K562 (cell line): ENCODE data around the gene ERF. TPM values are rescaled to one million over a fixed set of nuclear protein-coding genes. Genes with fewer than 3 reads are reported as not detected.

Experiments
- ATAC-seq: fragments of 200-7000 bp; cut with Tn5 transposase; 3 replicates; pipeline ENCODE4 v1.9.1; 2020; ENCODE audit warnings: moderate library complexity
- BruUV-seq: library from RNA; stranded (reverse); fragments of 400-500 nt; replicated peaks from 2 replicates; lab custom pipeline; 2021; lab: Mats Ljungman, UMichigan
- CTCF ChIA-PET: fragments of 300-600 bp; formaldehyde crosslinking; extraction: SDS; loops from one replicate; lab custom pipeline; 2021; ENCODE audit warnings: low intra/inter-chr PET ratio; lab: Yijun Ruan, JAX
- POLR2A ChIA-PET: fragments of 300-600, 350-650 bp; sonication (Branson Sonifier 250); formaldehyde crosslinking; extraction: SDS; loops from one replicate; lab custom pipeline; 2021; ENCODE audit warnings: antibody characterized with exemption, inconsistent platforms; lab: Yijun Ruan, JAX
- DNase-seq, 4 experiments: peaks; one replicate each; pipeline versions ENCODE4 v3.0.0 to v3.0.0-alpha.2; 2011 to 2018; ENCODE audit warnings: low spot score in 3 of 4, mixed read lengths in 3 of 4; ENCODE audit errors: extremely low read depth in 1 of 4
- FAIRE-seq: peaks from 2 replicates; lab custom pipeline; 2011; peaks lifted over from hg19 to GRCh38; lab: Jason Lieb, UNC
- H2AFZ ChIP-seq: 2 replicates; pipeline ENCODE4 v1.6.0; 2011; ENCODE audit warnings: low read depth, low read length, control low read depth, inconsistent platforms
- H3K27ac ChIP-seq: fragments of 200-600 bp; 3 replicates; pipeline ENCODE4 v1.8.0; 2011; ENCODE audit warnings: low read depth, mild to moderate bottlenecking, control low read depth, inconsistent platforms, low read length, moderate library complexity, mixed read lengths; ENCODE audit errors: extremely low read depth
- H3K27me3 ChIP-seq, 2 experiments: fragments of 300-600 bp in 1 of 2; 2 replicates in 1 of 2; 3 replicates in 1 of 2; pipeline versions ENCODE4 v1.6.0 to v1.8.0; 2011; ENCODE audit warnings: inconsistent platforms in 2 of 2, low read length in 2 of 2, mild to moderate bottlenecking in 1 of 2, mixed read lengths in 1 of 2, moderate library complexity in 1 of 2; ENCODE audit not compliant: control insufficient read depth in 2 of 2, insufficient read depth in 2 of 2
- H3K36me3 ChIP-seq: fragments of 300-600 bp; 3 replicates; pipeline ENCODE4 v1.8.0; 2011; ENCODE audit warnings: mild to moderate bottlenecking, low read length, inconsistent platforms; ENCODE audit not compliant: control insufficient read depth, insufficient read depth
- H3K4me1 ChIP-seq, 2 experiments: fragments of 200-600 bp in 1 of 2; replicated peaks in 1 of 2; 2 replicates in 1 of 2; 3 replicates in 1 of 2; pipeline versions ENCODE4 v1.5.1 to v1.8.0; 2011; ENCODE audit warnings: inconsistent platforms in 2 of 2, low read length in 2 of 2, mild to moderate bottlenecking in 1 of 2, mixed read lengths in 1 of 2, moderate library complexity in 1 of 2; ENCODE audit not compliant: control insufficient read depth in 2 of 2, insufficient read depth in 2 of 2
- H3K4me2 ChIP-seq: 2 replicates; pipeline ENCODE4 v1.6.1; 2011; ENCODE audit warnings: low read length, control low read depth, inconsistent platforms, mixed read lengths; ENCODE audit not compliant: insufficient read depth
- H3K4me3 ChIP-seq: fragments of 200-600 bp; sonication (generic), shearing (Covaris generic); 2 replicates; pipeline ENCODE4 v1.5.1; 2016; ENCODE audit warnings: control low read depth, inconsistent platforms
- H3K79me2 ChIP-seq: fragments of 200-600 bp; 3 replicates; pipeline ENCODE4 v1.8.0; 2011; ENCODE audit warnings: low read length, inconsistent platforms; ENCODE audit not compliant: control insufficient read depth, insufficient read depth
- H3K9ac ChIP-seq, 2 experiments: 2 replicates each; pipeline versions ENCODE4 v1.6.0 to v1.6.1; 2011; ENCODE audit warnings: low read depth in 2 of 2, low read length in 2 of 2, control low read depth in 1 of 2, inconsistent platforms in 1 of 2, mild to moderate bottlenecking in 1 of 2, mixed read lengths in 1 of 2; ENCODE audit not compliant: insufficient read depth in 1 of 2
- H3K9me1 ChIP-seq: one replicate; pipeline ENCODE4 v1.6.0; 2011; ENCODE audit warnings: inconsistent platforms, mild to moderate bottlenecking, low read length, moderate library complexity; ENCODE audit not compliant: control insufficient read depth, insufficient read depth
- H3K9me3 ChIP-seq: replicated peaks from 2 replicates; pipeline ENCODE4 v1.5.1; 2011; ENCODE audit warnings: low read depth, low read length, inconsistent platforms; ENCODE audit not compliant: control insufficient read depth, insufficient read depth
- H4K20me1 ChIP-seq: replicated peaks from 2 replicates; pipeline ENCODE4 v1.6.1; 2011; ENCODE audit warnings: low read length, inconsistent platforms, mixed read lengths; ENCODE audit not compliant: control insufficient read depth, insufficient read depth
- ZBTB7A ChIP-seq: IDR thresholded peaks from 2 replicates; pipeline ENCODE4 v1.6.1; 2011; ENCODE audit warnings: low read depth, mild to moderate bottlenecking, low read length, moderate library complexity, borderline replicate concordance; ENCODE audit not compliant: control insufficient read depth
- ZHX1 ChIP-seq: fragments of 150-350 bp; conservative IDR thresholded peaks from 2 replicates; pipeline ENCODE4 v1.6.1; 2014; ENCODE audit warnings: low read length
- ZNF263 ChIP-seq: sonication (generic); formaldehyde crosslinking; IDR thresholded peaks from 2 replicates; pipeline ENCODE4 v1.8.0; 2022; ENCODE audit warnings: mild to moderate bottlenecking, missing genetic modification reagents, borderline replicate concordance
- WGBS: fragments of 100-300 bp; shearing (Covaris generic); methylation state at CpG from one replicate; pipeline ENCODE4 v1.1.6; 2016; ENCODE audit warnings: low coverage, mixed read lengths; ENCODE audit not compliant: insufficient coverage; ENCODE audit errors: missing lambda C conversion rate; 5-methylcytosine and 5-hydroxymethylcytosine counted together
- in situ Hi-C: fragments of 300-500 bp; cut with MboI; formaldehyde crosslinking; loops from 4 replicates; pipeline ENCODE4 v1.15.0; 2018; ENCODE audit warnings: inconsistent platforms, mixed read lengths
- intact Hi-C: fragments of 100-400 bp; cut with micrococcal nuclease; formaldehyde crosslinking; loops from 2 replicates; pipeline ENCODE4 v1.14.2; 2022
- polyA plus RNA-seq, 8 experiments: library from polyadenylated mRNA; depleted of rRNA in 4 of 8; stranded (reverse) in 5 of 8; unstranded in 3 of 8; fragments of >200 nt; fragmentation: Nextera tagmentation in 2 of 8; fragmentation: Illumina TruSeq in 1 of 8; extraction: Ambion mirVana in 2 of 8; extraction: Trizol in 1 of 8; gene quantifications; 2 replicates each; pipeline versions ENCODE4 v1.2.1 to v1.2.3, GENCODE V29; 2011 to 2014; ENCODE audit warnings: inconsistent platforms in 1 of 8, missing spikeins in 1 of 8
- total RNA-seq, 7 experiments: library from RNA; depleted of rRNA in 6 of 7; stranded (reverse); fragments of >200 nt in 6 of 7; fragmentation: Illumina TruSeq in 2 of 7; extraction: Trizol in 2 of 7; gene quantifications; 2 replicates each; pipeline versions ENCODE4 v1.2.1 to v1.2.3, GENCODE V29; 2011 to 2021; ENCODE audit warnings: low replicate concordance in 1 of 7

ERF gene
- total and polyA plus RNA-seq, 9 of the 15 experiments (the other 6 are each of a cell fraction or from before 2014, with no cell fraction given) = 0.03 to 75.4 (median 27.0) TPM

GRCh38 chr19:42251572-42252358 lies 3.2 kb downstream of the ERF start:
- peak overlapping the region; percentile 95 for H3K4me2 ChIP-seq
- no peak for DNase-seq
- H3K9me1 ChIP-seq = peaks cover 7% of the 10 kb centered on the region
- H3K4me1 ChIP-seq = peaks cover 22 to 69% of the 10 kb centered on the region in 2 experiments
- no peak overlapping the region for H2AFZ ChIP-seq
- no peak for ATAC-seq
- TF ChIP-seq ZHX1 (no peak), ZBTB7A (peak; percentile 21), ZNF263 (CRISPR knock-in tag) (peak; percentile 71)
- peak overlapping the region; percentile 83 to 93; a peak in 3 of 4 replicates for H3K9ac ChIP-seq
- in situ Hi-C loops (no loop called here), intact Hi-C loops (no loop called here)
- peak overlapping the region; percentile 98; the same call in 1 of the 2 replicates for H3K4me3 ChIP-seq
- FAIRE-seq = no peak
- H3K27ac ChIP-seq = peak overlapping the region; percentile 89
- H3K36me3 ChIP-seq = peaks cover 46% of the 10 kb centered on the region; the same call in 2 of the 3 replicates
- H3K9me3 ChIP-seq = no peaks in the 10 kb centered on the region
- 84% methylated on average over 4 of the region's 4 CpGs for WGBS
- POLR2A ChIA-PET = interaction anchor here (0.7 to 2.3 kb wide), 4 partner anchors 9 to 27 kb away, joined by 3 to 9 read pairs (median 4); partner anchors contain the start of gene GSK3A
- peaks cover 52% of the 10 kb centered on the region for H3K79me2 ChIP-seq
- H3K27me3 ChIP-seq = no peaks in the 10 kb centered on the region
- CTCF ChIA-PET = no interaction called here
- H4K20me1 ChIP-seq = peaks cover 10% of the 10 kb centered on the region; the same call in 1 of the 2 replicates
- no TSS peak for BruUV-seq
